Endothelial cell of umbilical vein (primary cell): ENCODE results near the gene MME.

ENCODE experiments used
- CTCF ChIP-seq, 2 donors: IDR thresholded peaks; 1 replicate in 1 of 2; 2 replicates in 1 of 2; pipeline ENCODE4 v1.5.1; 2011; ENCODE audit warnings: low read length in 2 of 2, mild to moderate bottlenecking in 2 of 2, moderate library complexity in 2 of 2, control low read depth in 1 of 2, inconsistent platforms in 1 of 2, low read depth in 1 of 2; ENCODE audit not compliant: insufficient read depth in 1 of 2; ENCODE audit errors: extremely low read depth in 1 of 2
- JUN ChIP-seq: IDR thresholded peaks from 2 replicates; pipeline ENCODE4 v1.6.1; 2011; ENCODE audit warnings: borderline replicate concordance, low read depth; ENCODE audit not compliant: insufficient read length, insufficient read depth
- POLR2A ChIP-seq: IDR thresholded peaks from 2 replicates; pipeline ENCODE4 v1.6.1; 2012; ENCODE audit warnings: low read depth, mild to moderate bottlenecking, control low read depth, low read length

- no peak for TF ChIP-seq CTCF (IDR thresholded peaks at IDR 0.05; ENCODE audit: extremely low read depth in 1 of 2, insufficient read depth in 1 of 2, low read depth in 1 of 2, low read length in 2 of 2)
- TF ChIP-seq POLR2A: no peak
- TF ChIP-seq JUN: no peak
Observed at GRCh38 chr3:155102329-155102728, 22.2 kb downstream of the MME start.
